ENCODE results near the gene STK10.
A peak's percentile ranks its signal among the peaks of the same experiment; 100 is the strongest.
"Not testable (repeated sequence)": the region's sequence is repeated elsewhere in the genome, so short reads cannot be mapped to it uniquely, and the experiment has no call there.

STK10 gene

GRCh38 chr5:172031894-172032461, 156.0 kb downstream of the STK10 start:
- H3K27me3 ChIP-seq (ENCODE audit: control insufficient read depth, insufficient read depth, low read length), result no peaks in the 10 kb centered on the region
- no peak overlapping the region for H3K9ac ChIP-seq (ENCODE audit: low read depth, low read length)
- H3K9me3 ChIP-seq (ENCODE audit: control insufficient read depth, insufficient read depth, low read length), result peaks cover 4% of the 10 kb centered on the region; the same call in 1 of the 2 replicates
- H3K4me1 ChIP-seq (ENCODE audit: control insufficient read depth, insufficient read depth, low read length), result no peaks in the 10 kb centered on the region
- H3K27ac ChIP-seq (ENCODE audit: low read depth, low read length), result no peak overlapping the region
- H3K36me3 ChIP-seq (ENCODE audit: control insufficient read depth, insufficient read depth, low read length), result no peaks in the 10 kb centered on the region
- H3K4me3 ChIP-seq (ENCODE audit: low read depth, low read length), result no peak overlapping the region

GRCh38 chr5:172029876-172030275, 158.1 kb downstream of the STK10 start:
- no peak overlapping the region for H3K4me3 ChIP-seq (ENCODE audit: low read depth, low read length)
- peaks cover 4% of the 10 kb centered on the region; the same call in 1 of the 2 replicates for H3K9me3 ChIP-seq (ENCODE audit: control insufficient read depth, insufficient read depth, low read length)
- H3K36me3 ChIP-seq (ENCODE audit: control insufficient read depth, insufficient read depth, low read length), result no peaks in the 10 kb centered on the region
- no peaks in the 10 kb centered on the region for H3K4me1 ChIP-seq (ENCODE audit: control insufficient read depth, insufficient read depth, low read length)
- H3K27ac ChIP-seq (ENCODE audit: low read depth, low read length), result no peak overlapping the region
- H3K27me3 ChIP-seq (ENCODE audit: control insufficient read depth, insufficient read depth, low read length), result no peaks in the 10 kb centered on the region
- H3K9ac ChIP-seq (ENCODE audit: low read depth, low read length), result no peak overlapping the region

GRCh38 chr5:172028167-172028566, 159.9 kb downstream of the STK10 start:
- Histone ChIP-seq H3K36me3 (ENCODE audit: control insufficient read depth, insufficient read depth, low read length) (no peaks in the 10 kb centered on the region), H3K4me1 (ENCODE audit: control insufficient read depth, insufficient read depth, low read length) (no peaks in the 10 kb centered on the region), H3K4me3 (ENCODE audit: low read depth, low read length) (no peak overlapping the region), H3K9me3 (ENCODE audit: control insufficient read depth, insufficient read depth, low read length) (peaks cover 4% of the 10 kb centered on the region; the same call in 1 of the 2 replicates), H3K27me3 (ENCODE audit: control insufficient read depth, insufficient read depth, low read length) (no peaks in the 10 kb centered on the region), H3K27ac (ENCODE audit: low read depth, low read length) (no peak overlapping the region), H3K9ac (ENCODE audit: low read depth, low read length) (no peak overlapping the region)

- not testable (repeated sequence) for H3K4me1 ChIP-seq (ENCODE audit: control insufficient read depth, insufficient read depth, low read length); H3K27ac ChIP-seq (ENCODE audit: low read depth, low read length)
These were observed 167.8 kb downstream of the STK10 start for GRCh38 chr5:172020110-172020786.

GRCh38 chr5:172015346-172015745, 172.7 kb downstream of the STK10 start:
- no peaks in the 10 kb centered on the region for H3K36me3 ChIP-seq (ENCODE audit: control insufficient read depth, insufficient read depth, low read length)

More at GRCh38 chr5:172020110-172020786, 167.8 kb downstream of the STK10 start:
- not testable (repeated sequence) for H3K4me3 ChIP-seq (ENCODE audit: low read depth, low read length); H3K27me3 ChIP-seq (ENCODE audit: control insufficient read depth, insufficient read depth, low read length); H3K9ac ChIP-seq (ENCODE audit: low read depth, low read length); H3K36me3 ChIP-seq (ENCODE audit: control insufficient read depth, insufficient read depth, low read length); H3K9me3 ChIP-seq (ENCODE audit: control insufficient read depth, insufficient read depth, low read length)

GRCh38 chr5:172010278-172010677, 177.7 kb downstream of the STK10 start:
- no peaks in the 10 kb centered on the region for H3K36me3 ChIP-seq (ENCODE audit: control insufficient read depth, insufficient read depth, low read length)
- H3K4me1 ChIP-seq (ENCODE audit: control insufficient read depth, insufficient read depth, low read length), result peaks cover 28% of the 10 kb centered on the region
- no peaks in the 10 kb centered on the region for H3K9me3 ChIP-seq (ENCODE audit: control insufficient read depth, insufficient read depth, low read length)
- peak overlapping the region; percentile 95 for H3K27ac ChIP-seq (ENCODE audit: low read depth, low read length)
- H3K9ac ChIP-seq (ENCODE audit: low read depth, low read length), result no peak overlapping the region
- H3K4me3 ChIP-seq (ENCODE audit: low read depth, low read length), result no peak overlapping the region
- no peaks in the 10 kb centered on the region for H3K27me3 ChIP-seq (ENCODE audit: control insufficient read depth, insufficient read depth, low read length)

More at GRCh38 chr5:172015346-172015745, 172.7 kb downstream of the STK10 start:
- Histone ChIP-seq H3K27ac (ENCODE audit: low read depth, low read length) (no peak overlapping the region), H3K27me3 (ENCODE audit: control insufficient read depth, insufficient read depth, low read length) (no peaks in the 10 kb centered on the region), H3K4me3 (ENCODE audit: low read depth, low read length) (no peak overlapping the region), H3K9ac (ENCODE audit: low read depth, low read length) (no peak overlapping the region), H3K4me1 (ENCODE audit: control insufficient read depth, insufficient read depth, low read length) (peaks cover under 1% of the 10 kb centered on the region; the same call in 1 of the 2 replicates), H3K9me3 (ENCODE audit: control insufficient read depth, insufficient read depth, low read length) (no peaks in the 10 kb centered on the region)

GRCh38 chr5:172009536-172010270, 178.3 kb downstream of the STK10 start:
- H3K4me1 ChIP-seq (ENCODE audit: control insufficient read depth, insufficient read depth, low read length), result peaks cover 32% of the 10 kb centered on the region
- no peaks in the 10 kb centered on the region for H3K36me3 ChIP-seq (ENCODE audit: control insufficient read depth, insufficient read depth, low read length)
- H3K27me3 ChIP-seq (ENCODE audit: control insufficient read depth, insufficient read depth, low read length), result no peaks in the 10 kb centered on the region
- 0 out of 2 replicates have a peak overlapping the region, but pooled peaks have one; percentile 22 for H3K4me3 ChIP-seq (ENCODE audit: low read depth, low read length)
- H3K27ac ChIP-seq (ENCODE audit: low read depth, low read length), result peak overlapping the region; percentile 95
- no peaks in the 10 kb centered on the region for H3K9me3 ChIP-seq (ENCODE audit: control insufficient read depth, insufficient read depth, low read length)
- H3K9ac ChIP-seq (ENCODE audit: low read depth, low read length), result no peak overlapping the region

GRCh38 chr5:172008689-172009141, 179.3 kb downstream of the STK10 start:
- Histone ChIP-seq H3K4me3 (ENCODE audit: low read depth, low read length) (peak overlapping the region; percentile 97), H3K9ac (ENCODE audit: low read depth, low read length) (no peak overlapping the region), H3K27ac (ENCODE audit: low read depth, low read length) (peak overlapping the region; percentile 95), H3K4me1 (ENCODE audit: control insufficient read depth, insufficient read depth, low read length) (peaks cover 39% of the 10 kb centered on the region), H3K27me3 (ENCODE audit: control insufficient read depth, insufficient read depth, low read length) (no peaks in the 10 kb centered on the region), H3K36me3 (ENCODE audit: control insufficient read depth, insufficient read depth, low read length) (no peaks in the 10 kb centered on the region), H3K9me3 (ENCODE audit: control insufficient read depth, insufficient read depth, low read length) (no peaks in the 10 kb centered on the region)

- H3K27ac ChIP-seq (ENCODE audit: low read depth, low read length), result peak overlapping the region; percentile 95
- no peaks in the 10 kb centered on the region for H3K9me3 ChIP-seq (ENCODE audit: control insufficient read depth, insufficient read depth, low read length)
- no peaks in the 10 kb centered on the region for H3K36me3 ChIP-seq (ENCODE audit: control insufficient read depth, insufficient read depth, low read length)
- H3K4me3 ChIP-seq (ENCODE audit: low read depth, low read length), result peak overlapping the region; percentile 97
- no peaks in the 10 kb centered on the region for H3K27me3 ChIP-seq (ENCODE audit: control insufficient read depth, insufficient read depth, low read length)
- peaks cover 46% of the 10 kb centered on the region for H3K4me1 ChIP-seq (ENCODE audit: control insufficient read depth, insufficient read depth, low read length)
- H3K9ac ChIP-seq (ENCODE audit: low read depth, low read length), result peak overlapping the region; percentile 94; the same call in 1 of the 2 replicates
These were observed 179.9 kb downstream of the STK10 start for GRCh38 chr5:172008111-172008455.

- H3K27ac ChIP-seq (ENCODE audit: low read depth, low read length), result peak overlapping the region; percentile 95
These were observed 180.6 kb downstream of the STK10 start for GRCh38 chr5:172007175-172008110.

More at GRCh38 chr5:172007175-172008110, 180.6 kb downstream of the STK10 start:
- H3K4me1 ChIP-seq (ENCODE audit: control insufficient read depth, insufficient read depth, low read length), result peaks cover 52% of the 10 kb centered on the region
- H3K27me3 ChIP-seq (ENCODE audit: control insufficient read depth, insufficient read depth, low read length), result no peaks in the 10 kb centered on the region
- no peaks in the 10 kb centered on the region for H3K9me3 ChIP-seq (ENCODE audit: control insufficient read depth, insufficient read depth, low read length)
- peak overlapping the region; percentile 97 for H3K4me3 ChIP-seq (ENCODE audit: low read depth, low read length)
- peak overlapping the region; percentile 94 for H3K9ac ChIP-seq (ENCODE audit: low read depth, low read length)
- H3K36me3 ChIP-seq (ENCODE audit: control insufficient read depth, insufficient read depth, low read length), result no peaks in the 10 kb centered on the region

All from HUES48 (cell line).